ENCODE measurements around the gene ZNF362.
A peak's percentile ranks its signal among the peaks of the same experiment; 100 is the strongest.

ZNF362 gene

GRCh38 chr1:33344896-33345560 lies 88.7 kb downstream of the ZNF362 start:
- Histone ChIP-seq H3K36me3 (ENCODE audit: control insufficient read depth in 2 of 2, insufficient read depth in 1 of 2, low read length in 2 of 2) (peaks cover 0 to 54% of the 10 kb centered on the region in 2 experiments; a peak in 2 of 3 replicates), H3K9me3 (ENCODE audit: control insufficient read depth, insufficient read depth, low read depth, low read length) (no peaks in the 10 kb centered on the region), H3K4me3 (ENCODE audit: low read depth, low read length) (no peak overlapping the region), H3K27ac (ENCODE audit: extremely low read depth, low read depth, low read length) (no peak overlapping the region), H3K4me1 (ENCODE audit: control insufficient read depth, insufficient read depth, low read length) (peaks cover 29% of the 10 kb centered on the region)
- POLR2A ChIA-PET = no interaction called here
- CTCF ChIA-PET = no interaction called here
- TF ChIP-seq ZNF169 (tag by site-specific recombination; IDR thresholded peaks at IDR 0.05) = no peak
- no peak for TF ChIP-seq MEIS1 (CRISPR knock-in tag; IDR thresholded peaks at IDR 0.05; ENCODE audit: borderline replicate concordance)
- no peak for TF ChIP-seq SALL2 (tag by site-specific recombination; IDR thresholded peaks at IDR 0.05; ENCODE audit: borderline replicate concordance)
- no peak for TF ChIP-seq YY2 (tag by site-specific recombination; IDR thresholded peaks at IDR 0.05)
- no peak for TF ChIP-seq ZSCAN30 (tag by site-specific recombination; IDR thresholded peaks at IDR 0.05)
- no peak for TF ChIP-seq ZNF426 (tag by site-specific recombination; IDR thresholded peaks at IDR 0.05)
- TF ChIP-seq ZNF302 (tag by site-specific recombination; IDR thresholded peaks at IDR 0.05; ENCODE audit: low read depth) = no peak
- TF ChIP-seq REPIN1 (tag by site-specific recombination; IDR thresholded peaks at IDR 0.05; ENCODE audit: low read depth) = no peak

- no peaks in the 10 kb centered on the region for H3K9me3 ChIP-seq (ENCODE audit: control insufficient read depth, insufficient read depth, low read depth, low read length)
- no peak overlapping the region for H3K27ac ChIP-seq (ENCODE audit: extremely low read depth, low read depth, low read length)
- H3K4me3 ChIP-seq (ENCODE audit: low read depth, low read length) = no peak overlapping the region
- H3K36me3 ChIP-seq (ENCODE audit: control insufficient read depth in 2 of 2, insufficient read depth in 1 of 2, low read length in 2 of 2) = peaks cover 0 to 44% of the 10 kb centered on the region in 2 experiments; a peak in 2 of 3 replicates
- peaks cover 29% of the 10 kb centered on the region for H3K4me1 ChIP-seq (ENCODE audit: control insufficient read depth, insufficient read depth, low read length)
- CTCF ChIA-PET = no interaction called here
- POLR2A ChIA-PET = no interaction called here
- TF ChIP-seq ZNF521 (tag by site-specific recombination; IDR thresholded peaks at IDR 0.05) (no peak), ZNF785 (tag by site-specific recombination; IDR thresholded peaks at IDR 0.05) (no peak), BCL11B (tag by site-specific recombination; IDR thresholded peaks at IDR 0.05; ENCODE audit: low read depth) (no peak), ZNF16 (tag by site-specific recombination; IDR thresholded peaks at IDR 0.05; ENCODE audit: low read depth) (no peak), ZNF529 (tag by site-specific recombination; IDR thresholded peaks at IDR 0.05; ENCODE audit: insufficient replicate concordance) (no peak), ZNF664 (tag by site-specific recombination; IDR thresholded peaks at IDR 0.05) (no peak), ZNF223 (tag by site-specific recombination; IDR thresholded peaks at IDR 0.05) (no peak), ZNF571 (tag by site-specific recombination; IDR thresholded peaks at IDR 0.05) (no peak), ELK4 (IDR thresholded peaks at IDR 0.05; ENCODE audit: borderline replicate concordance, low read depth, low read length) (no peak)
Measured at GRCh38 chr1:33346533-33346926, 90.2 kb downstream of the ZNF362 start.

GRCh38 chr1:33346927-33347649 lies 90.8 kb downstream of the ZNF362 start:
- CTCF ChIA-PET = interaction anchor here (0.7 to 2.1 kb wide), 2 partner anchors 51 to 266 kb away, joined by 3 to 6 read pairs; no protein-coding TSS in a partner anchor
- no peaks in the 10 kb centered on the region for H3K9me3 ChIP-seq (ENCODE audit: control insufficient read depth, insufficient read depth, low read depth, low read length)
- H3K36me3 ChIP-seq (ENCODE audit: control insufficient read depth in 2 of 2, insufficient read depth in 1 of 2, low read length in 2 of 2) = peaks cover 0 to 39% of the 10 kb centered on the region in 2 experiments; a peak in 2 of 3 replicates
- H3K4me3 ChIP-seq (ENCODE audit: low read depth, low read length) = no peak overlapping the region
- H3K4me1 ChIP-seq (ENCODE audit: control insufficient read depth, insufficient read depth, low read length) = peaks cover 23% of the 10 kb centered on the region
- H3K27ac ChIP-seq (ENCODE audit: extremely low read depth, low read depth, low read length) = no peak overlapping the region
- POLR2A ChIA-PET = interaction anchor here (1.4 kb wide), 1 partner anchor 17 kb away, joined by 4 read pairs; no protein-coding TSS in a partner anchor
- TF ChIP-seq ZBTB26 (tag by site-specific recombination; optimal IDR thresholded peaks at IDR 0.05) (no peak), PRDM6 (tag by site-specific recombination; IDR thresholded peaks at IDR 0.05) (no peak), BCL11B (tag by site-specific recombination; IDR thresholded peaks at IDR 0.05; ENCODE audit: low read depth) (no peak), SP2 (tag by site-specific recombination; IDR thresholded peaks at IDR 0.05) (peak; percentile 50), REPIN1 (tag by site-specific recombination; IDR thresholded peaks at IDR 0.05; ENCODE audit: low read depth) (no peak), ZNF133 (tag by site-specific recombination; IDR thresholded peaks at IDR 0.05) (no peak), ZBTB17 (tag by site-specific recombination; IDR thresholded peaks at IDR 0.05) (peak; percentile 99), ZNF777 (tag by site-specific recombination; IDR thresholded peaks at IDR 0.05; ENCODE audit: borderline replicate concordance) (no peak), ZNF350 (tag by site-specific recombination; IDR thresholded peaks at IDR 0.05) (no peak), HOXC10 (CRISPR knock-in tag; IDR thresholded peaks at IDR 0.05) (no peak), ZNF112 (tag by site-specific recombination; IDR thresholded peaks at IDR 0.05) (no peak)

Data from HEK293 (cell line).